ENCODE measurements around the gene NOTCH1.
"Not testable (repeated sequence)": the region's sequence is repeated elsewhere in the genome, so short reads cannot be mapped to it uniquely, and the experiment has no call there.

Gene NOTCH1

GRCh38 chr9:136584934-136585333, 39.1 kb upstream of the NOTCH1 start:
- Mint-ChIP-seq H3K9me3 (no peaks in the 10 kb centered on the region), H3K27ac (no peak overlapping the region), H3K4me1 (ENCODE audit: low read depth) (peaks cover 33% of the 10 kb centered on the region), H3K27me3 (peaks cover 42% of the 10 kb centered on the region), H3K36me3 (ENCODE audit: low read depth) (no peaks in the 10 kb centered on the region), H3K4me3 (no peak overlapping the region)
- intact Hi-C loops (cut with micrococcal nuclease), result no loop called here

DNA sequence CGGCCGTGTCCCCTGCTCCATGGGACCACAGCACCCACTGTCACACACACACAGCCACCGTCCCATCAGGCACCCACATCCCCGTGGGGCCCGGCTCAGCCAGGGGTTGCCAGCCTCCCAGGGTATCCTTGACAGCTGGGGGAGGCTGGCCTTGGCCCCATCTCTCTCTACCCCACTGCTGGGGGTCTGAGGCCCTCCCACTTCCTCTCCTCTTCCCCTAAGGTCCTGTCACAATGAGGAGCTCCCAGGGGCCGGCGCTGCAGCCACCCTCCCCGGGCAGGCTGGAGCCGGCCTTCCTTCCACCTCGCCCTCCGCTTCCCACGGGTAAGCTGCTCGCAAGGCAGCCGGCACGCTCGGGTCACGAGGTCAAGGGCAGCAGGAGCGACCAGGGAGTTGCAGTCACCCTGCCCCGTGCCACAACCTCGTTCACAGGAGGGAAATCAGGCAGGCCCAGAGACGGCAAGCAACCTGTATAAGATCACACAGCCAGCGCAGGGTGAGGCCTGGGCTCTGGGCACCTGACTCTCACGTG, 38.6 kb upstream of the NOTCH1 start:
- H3K4me3 Mint-ChIP-seq, result no peak overlapping the region
- peaks cover 43% of the 10 kb centered on the region for H3K27me3 Mint-ChIP-seq
- intact Hi-C loops (cut with micrococcal nuclease), result no loop called here
- H3K27ac Mint-ChIP-seq, result no peak overlapping the region
- H3K36me3 Mint-ChIP-seq (ENCODE audit: low read depth), result no peaks in the 10 kb centered on the region
- H3K9me3 Mint-ChIP-seq, result no peaks in the 10 kb centered on the region
- peaks cover 35% of the 10 kb centered on the region for H3K4me1 Mint-ChIP-seq (ENCODE audit: low read depth)

DNA sequence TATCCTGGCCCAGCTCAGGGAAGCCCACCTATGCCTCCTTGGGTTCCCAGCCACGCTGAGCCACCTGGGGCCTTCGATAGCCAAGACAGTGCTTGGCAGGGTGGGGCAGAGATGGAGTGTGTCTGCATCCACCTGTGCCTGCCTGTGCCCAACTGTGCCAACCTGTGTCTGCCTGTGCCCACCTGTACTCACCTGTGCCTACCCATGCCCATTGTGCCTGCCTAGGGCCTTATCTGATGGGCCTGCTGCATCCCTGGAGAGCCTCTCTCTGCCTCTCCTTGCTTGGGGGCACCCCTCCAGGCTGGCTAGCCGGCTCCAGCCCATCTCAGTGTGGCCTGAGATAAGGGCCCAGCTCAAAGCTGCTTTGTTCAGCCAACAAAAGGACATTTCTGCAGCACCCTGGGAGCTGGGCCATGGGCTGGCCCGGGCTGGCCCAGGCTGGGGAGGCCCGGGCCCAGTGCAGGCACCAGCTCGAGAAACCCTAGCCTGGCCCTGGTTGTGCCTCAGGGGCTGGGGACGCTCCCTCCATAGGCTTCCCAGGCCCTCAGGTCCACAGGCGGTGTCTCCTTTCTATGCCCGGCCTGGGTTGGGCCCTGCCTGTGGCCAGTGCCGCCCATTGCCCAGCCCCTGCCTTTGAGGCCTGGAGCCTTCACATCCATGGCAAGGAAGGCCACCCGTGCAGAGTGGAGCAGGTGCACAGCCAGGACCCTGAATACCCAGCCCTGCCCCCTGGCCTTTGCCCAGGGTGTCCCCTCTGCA, 37.3 kb upstream of the NOTCH1 start:
- no peak overlapping the region for H3K4me3 Mint-ChIP-seq
- no peak overlapping the region for H3K27ac Mint-ChIP-seq
- intact Hi-C loops (cut with micrococcal nuclease), result no loop called here
- H3K36me3 Mint-ChIP-seq (ENCODE audit: low read depth), result no peaks in the 10 kb centered on the region
- peaks cover 37% of the 10 kb centered on the region for H3K4me1 Mint-ChIP-seq (ENCODE audit: low read depth)
- H3K27me3 Mint-ChIP-seq, result peaks cover 43% of the 10 kb centered on the region
- H3K9me3 Mint-ChIP-seq, result no peaks in the 10 kb centered on the region

DNA sequence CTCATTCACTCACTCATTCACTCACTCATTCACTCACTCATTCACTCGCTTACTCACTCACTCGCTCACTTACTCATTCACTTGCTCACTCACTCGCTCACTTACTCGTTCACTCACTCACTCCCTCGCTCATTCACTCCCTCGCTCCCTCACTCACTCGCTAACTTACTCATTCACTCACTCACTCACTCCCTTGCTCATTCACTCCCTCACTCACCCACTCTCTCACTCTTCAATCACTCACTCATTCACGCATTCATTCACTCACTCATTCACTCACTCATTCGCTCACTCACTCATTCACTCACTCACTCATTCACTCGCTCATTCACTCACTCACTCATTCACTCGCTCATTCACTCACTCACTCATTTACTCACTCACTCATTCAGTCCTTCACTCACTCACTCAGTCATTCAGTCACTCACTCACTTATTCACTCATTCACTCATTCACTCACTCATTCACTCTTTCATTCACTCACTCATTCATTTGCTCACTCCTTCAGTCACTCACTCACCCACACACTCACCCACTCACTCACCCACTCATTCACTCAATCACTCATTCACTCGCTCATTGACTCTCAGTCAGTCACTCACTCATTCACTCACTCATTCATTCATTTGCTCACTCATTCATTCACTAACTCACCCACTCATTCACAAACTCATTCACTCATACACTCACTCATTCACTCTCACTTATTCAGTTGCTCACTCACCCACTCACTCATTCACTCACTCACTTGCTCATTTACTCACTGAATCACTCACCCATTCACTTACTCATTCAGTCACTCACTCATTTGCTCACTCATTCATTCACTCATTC, 36.0 kb upstream of the NOTCH1 start:
- intact Hi-C loops (cut with micrococcal nuclease), result no loop called here
- H3K4me3 Mint-ChIP-seq, result no peak overlapping the region
- H3K4me1 Mint-ChIP-seq (ENCODE audit: low read depth), result peaks cover 27% of the 10 kb centered on the region
- peaks cover 37% of the 10 kb centered on the region for H3K27me3 Mint-ChIP-seq
- H3K36me3 Mint-ChIP-seq (ENCODE audit: low read depth), result no peaks in the 10 kb centered on the region
- H3K9me3 Mint-ChIP-seq, result no peaks in the 10 kb centered on the region
- H3K27ac Mint-ChIP-seq, result no peak overlapping the region

- H3K4me3 Mint-ChIP-seq; H3K36me3 Mint-ChIP-seq (ENCODE audit: low read depth); H3K9me3 Mint-ChIP-seq; intact Hi-C loops (cut with micrococcal nuclease); H3K27ac Mint-ChIP-seq: not testable (repeated sequence)
- peaks cover 27% of the 10 kb centered on the region for H3K27me3 Mint-ChIP-seq
- peaks cover 30% of the 10 kb centered on the region for H3K4me1 Mint-ChIP-seq (ENCODE audit: low read depth)
Observed at GRCh38 chr9:136579650-136580219, 33.9 kb upstream of the NOTCH1 start.

GRCh38 chr9:136578915-136579649, 33.2 kb upstream of the NOTCH1 start:
- intact Hi-C loops (cut with micrococcal nuclease), result no loop called here
- peaks cover 27% of the 10 kb centered on the region for H3K27me3 Mint-ChIP-seq
- no peaks in the 10 kb centered on the region for H3K36me3 Mint-ChIP-seq (ENCODE audit: low read depth)
- no peak overlapping the region for H3K4me3 Mint-ChIP-seq
- H3K4me1 Mint-ChIP-seq (ENCODE audit: low read depth), result peaks cover 30% of the 10 kb centered on the region
- no peaks in the 10 kb centered on the region for H3K9me3 Mint-ChIP-seq
- no peak overlapping the region for H3K27ac Mint-ChIP-seq

- Mint-ChIP-seq H3K4me1 (ENCODE audit: low read depth) (peaks cover 30% of the 10 kb centered on the region), H3K4me3 (no peak overlapping the region), H3K9me3 (no peaks in the 10 kb centered on the region), H3K27me3 (peaks cover 29% of the 10 kb centered on the region), H3K27ac (no peak overlapping the region), H3K36me3 (ENCODE audit: low read depth) (no peaks in the 10 kb centered on the region)
- intact Hi-C loops (cut with micrococcal nuclease), result no loop called here
Observed at GRCh38 chr9:136578626-136578914, 32.7 kb upstream of the NOTCH1 start.

GRCh38 chr9:136577941-136578625, 32.2 kb upstream of the NOTCH1 start:
- H3K36me3 Mint-ChIP-seq (ENCODE audit: low read depth), result no peaks in the 10 kb centered on the region
- intact Hi-C loops (cut with micrococcal nuclease), result no loop called here
- no peaks in the 10 kb centered on the region for H3K9me3 Mint-ChIP-seq
- peaks cover 31% of the 10 kb centered on the region for H3K4me1 Mint-ChIP-seq (ENCODE audit: low read depth)
- H3K27me3 Mint-ChIP-seq, result peaks cover 28% of the 10 kb centered on the region
- H3K4me3 Mint-ChIP-seq, result no peak overlapping the region
- H3K27ac Mint-ChIP-seq, result no peak overlapping the region

DNA sequence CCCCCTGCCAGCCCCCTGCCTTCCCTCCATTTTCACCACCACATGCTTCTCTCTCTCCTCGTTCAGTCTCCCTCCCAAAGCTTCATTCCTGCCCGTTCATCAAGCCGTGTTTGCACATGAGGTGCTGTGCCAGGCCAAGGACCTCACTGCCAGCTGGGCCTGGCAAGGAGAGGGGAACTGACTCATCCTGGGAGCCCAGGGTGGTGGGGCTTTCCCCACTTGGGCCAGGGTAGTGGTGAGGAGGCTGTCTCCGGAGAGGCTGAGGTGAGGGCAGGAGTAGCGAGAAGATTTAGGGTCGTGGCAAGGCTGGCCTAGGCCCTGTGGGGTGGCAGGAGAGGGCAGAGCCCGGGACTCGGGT, 30.4 kb upstream of the NOTCH1 start:
- Mint-ChIP-seq H3K9me3 (no peaks in the 10 kb centered on the region), H3K27ac (peak overlapping the region; percentile 57), H3K27me3 (peaks cover 39% of the 10 kb centered on the region), H3K36me3 (ENCODE audit: low read depth) (no peaks in the 10 kb centered on the region), H3K4me1 (ENCODE audit: low read depth) (peaks cover 47% of the 10 kb centered on the region), H3K4me3 (no peak overlapping the region)
- intact Hi-C loops (cut with micrococcal nuclease), result no loop called here

- Mint-ChIP-seq H3K4me1 (ENCODE audit: low read depth) (peaks cover 52% of the 10 kb centered on the region), H3K27me3 (peaks cover 39% of the 10 kb centered on the region), H3K27ac (peak overlapping the region; percentile 57), H3K9me3 (no peaks in the 10 kb centered on the region), H3K36me3 (ENCODE audit: low read depth) (no peaks in the 10 kb centered on the region), H3K4me3 (no peak overlapping the region)
- intact Hi-C loops (cut with micrococcal nuclease), result no loop called here
Observed at GRCh38 chr9:136575626-136576268, 29.9 kb upstream of the NOTCH1 start.

GRCh38 chr9:136574606-136575005, 28.8 kb upstream of the NOTCH1 start:
- H3K36me3 Mint-ChIP-seq (ENCODE audit: low read depth); intact Hi-C loops (cut with micrococcal nuclease); H3K4me3 Mint-ChIP-seq; H3K9me3 Mint-ChIP-seq: not testable (repeated sequence)
- peaks cover 37% of the 10 kb centered on the region for H3K27me3 Mint-ChIP-seq
- peak overlapping the region; percentile 18 for H3K27ac Mint-ChIP-seq
- H3K4me1 Mint-ChIP-seq (ENCODE audit: low read depth), result peaks cover 55% of the 10 kb centered on the region

DNA sequence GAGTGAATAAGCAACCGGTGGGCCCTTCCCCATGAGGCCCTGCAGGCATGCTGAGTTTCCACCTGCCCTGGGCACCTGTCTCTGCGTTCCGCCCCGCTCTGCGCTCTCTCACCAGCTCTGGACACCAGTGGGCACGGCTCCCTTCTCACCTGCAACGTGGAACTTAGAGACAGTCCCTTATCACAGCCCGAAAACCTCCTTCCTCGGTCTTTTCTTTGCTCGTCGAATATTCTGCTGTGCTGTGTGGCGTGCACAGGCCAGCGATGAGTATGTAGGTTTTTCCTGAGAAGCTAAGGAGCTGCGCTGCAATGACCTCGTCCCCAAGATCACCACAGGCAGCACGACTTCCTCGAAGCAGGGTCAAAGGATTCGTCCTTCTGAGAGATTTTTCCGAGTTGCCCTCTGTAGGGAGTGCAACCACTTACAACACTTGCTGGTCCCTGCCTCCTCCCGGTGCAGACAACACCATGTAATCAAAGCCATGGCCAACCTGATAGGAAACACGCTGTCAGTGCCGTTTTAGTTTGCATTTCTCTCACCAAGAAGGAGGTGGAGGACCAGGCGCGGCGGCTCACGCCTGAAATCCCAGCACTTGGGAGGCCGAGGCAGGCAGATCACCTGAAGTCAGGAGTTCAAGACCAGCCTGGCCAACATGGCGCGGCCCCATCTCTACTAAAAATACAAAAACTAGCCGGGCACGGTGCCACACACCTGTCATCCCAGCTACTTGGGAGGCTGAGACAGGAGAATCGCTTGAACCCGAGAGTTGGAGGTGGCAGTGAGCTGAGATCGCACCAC, 27.2 kb upstream of the NOTCH1 start:
- intact Hi-C loops (cut with micrococcal nuclease), result no loop called here

More for the DNA sequence above, 27.2 kb upstream of the NOTCH1 start:
- no peak overlapping the region for H3K4me3 Mint-ChIP-seq
- H3K36me3 Mint-ChIP-seq (ENCODE audit: low read depth), result no peaks in the 10 kb centered on the region
- H3K9me3 Mint-ChIP-seq, result no peaks in the 10 kb centered on the region
- peaks cover 49% of the 10 kb centered on the region for H3K4me1 Mint-ChIP-seq (ENCODE audit: low read depth)
- H3K27ac Mint-ChIP-seq, result no peak overlapping the region
- peaks cover 23% of the 10 kb centered on the region for H3K27me3 Mint-ChIP-seq
